Liver (tissue), 9 donors: ENCODE measurements around the gene CH25H. TPM values are rescaled to one million over a fixed set of nuclear protein-coding genes. Genes with fewer than 3 reads are reported as not detected.

Source experiments
- DNase-seq: peaks from one replicate; pipeline ENCODE4 v3.0.0-alpha.2; 2017; ENCODE audit warnings: low spot score
- H3K27ac ChIP-seq, 2 donors: one replicate each; pipeline ENCODE4 v1.7.0; 2013; ENCODE audit warnings: inconsistent platforms in 2 of 2, low read length in 2 of 2, control low read depth in 1 of 2, low read depth in 1 of 2, mild to moderate bottlenecking in 1 of 2
- H3K27me3 ChIP-seq, 4 donors: one replicate each; pipeline versions ENCODE4 v1.6.1 to v1.7.0; 2013; ENCODE audit warnings: low read length in 3 of 4, inconsistent platforms in 1 of 4, mild to moderate bottlenecking in 1 of 4, moderate library complexity in 1 of 4; ENCODE audit not compliant: control insufficient read depth in 4 of 4, insufficient read depth in 4 of 4
- H3K36me3 ChIP-seq, 4 donors: one replicate each; pipeline versions ENCODE4 v1.6.1 to v1.7.0; 2013; ENCODE audit warnings: low read length in 3 of 4, mild to moderate bottlenecking in 3 of 4, low read depth in 1 of 4, moderate library complexity in 1 of 4; ENCODE audit not compliant: control insufficient read depth in 4 of 4, insufficient read depth in 3 of 4
- H3K4me1 ChIP-seq, 4 donors: one replicate each; pipeline versions ENCODE4 v1.6.1 to v1.7.0; 2013; ENCODE audit warnings: low read length in 3 of 4, mild to moderate bottlenecking in 3 of 4, moderate library complexity in 1 of 4; ENCODE audit not compliant: control insufficient read depth in 4 of 4, insufficient read depth in 4 of 4
- H3K4me3 ChIP-seq, 3 donors: one replicate each; pipeline versions ENCODE4 v1.6.1 to v1.7.0; 2013; ENCODE audit warnings: low read length in 3 of 3, control low read depth in 1 of 3, low read depth in 1 of 3, mild to moderate bottlenecking in 1 of 3
- H3K9ac ChIP-seq, 2 donors: one replicate each; pipeline ENCODE4 v1.7.0; 2013; ENCODE audit warnings: low read length in 2 of 2, mild to moderate bottlenecking in 2 of 2, moderate library complexity in 2 of 2, control low read depth in 1 of 2, low read depth in 1 of 2
- H3K9me3 ChIP-seq, 4 donors: one replicate each; pipeline versions ENCODE4 v1.6.1 to v1.7.0; 2013; ENCODE audit warnings: low read length in 3 of 4; ENCODE audit not compliant: control insufficient read depth in 4 of 4
- ATF3 ChIP-seq: IDR thresholded peaks from 2 replicates; pipeline ENCODE4 v1.6.1; 2016; ENCODE audit warnings: antibody characterized with exemption
- CTCF ChIP-seq: fragments of 150-350 bp; IDR thresholded peaks from 2 replicates; pipeline ENCODE4 v1.5.1; 2017; ENCODE audit warnings: improper control_type of control experiment, low read depth, low read length; ENCODE audit not compliant: missing input control
- EGR1 ChIP-seq, 2 donors: IDR thresholded peaks; 2 replicates each; pipeline ENCODE4 v1.6.1; 2016 to 2018; ENCODE audit warnings: antibody characterized with exemption in 2 of 2, low read depth in 2 of 2
- FOXA1 ChIP-seq: IDR thresholded peaks from 2 replicates; pipeline ENCODE4 v1.6.1; 2016; ENCODE audit warnings: antibody characterized with exemption
- FOXA2 ChIP-seq: IDR thresholded peaks from 2 replicates; pipeline ENCODE4 v1.6.1; 2016; ENCODE audit warnings: antibody characterized with exemption
- GABPA ChIP-seq, 2 donors: IDR thresholded peaks in 1 of 2; conservative IDR thresholded peaks in 1 of 2; 2 replicates each; pipeline ENCODE4 v1.6.1; 2016; ENCODE audit warnings: antibody characterized with exemption in 2 of 2, mild to moderate bottlenecking in 1 of 2, moderate library complexity in 1 of 2
- HNF4A ChIP-seq, 2 donors: conservative IDR thresholded peaks; 2 replicates each; pipeline ENCODE4 v1.6.1; 2016; ENCODE audit warnings: antibody characterized with exemption in 2 of 2, mild to moderate bottlenecking in 2 of 2
- HNF4G ChIP-seq: IDR thresholded peaks from 2 replicates; pipeline ENCODE4 v1.6.1; 2016; ENCODE audit warnings: antibody characterized with exemption
- JUND ChIP-seq, 2 donors: IDR thresholded peaks; 2 replicates each; pipeline ENCODE4 v1.6.1; 2016; ENCODE audit warnings: antibody characterized with exemption in 2 of 2
- MAX ChIP-seq: IDR thresholded peaks from 2 replicates; pipeline ENCODE4 v1.6.1; 2016; ENCODE audit warnings: antibody characterized with exemption
- RAD21 ChIP-seq, 2 donors: IDR thresholded peaks; 2 replicates each; pipeline ENCODE4 v1.6.1; 2016; ENCODE audit warnings: antibody characterized with exemption in 2 of 2, mild to moderate bottlenecking in 2 of 2
- RXRA ChIP-seq, 2 donors: IDR thresholded peaks; 2 replicates each; pipeline ENCODE4 v1.6.1; 2017 to 2018; ENCODE audit warnings: antibody characterized with exemption in 2 of 2, mild to moderate bottlenecking in 1 of 2
- SP1 ChIP-seq: IDR thresholded peaks from 2 replicates; pipeline ENCODE4 v1.6.1; 2018; ENCODE audit warnings: antibody characterized with exemption, mild to moderate bottlenecking
- YY1 ChIP-seq: IDR thresholded peaks from 2 replicates; pipeline ENCODE4 v1.6.1; 2016; ENCODE audit warnings: antibody characterized with exemption, mild to moderate bottlenecking
- WGBS: extraction: QIAGEN DNeasy Blood & Tissue Kit; methylation state at CpG from one replicate; pipeline ENCODE4 v1.1.7; 2013; 5-methylcytosine and 5-hydroxymethylcytosine counted together
- polyA plus RNA-seq, 2 donors: library from polyadenylated mRNA; stranded (reverse) in 1 of 2; unstranded in 1 of 2; fragments of 200-250 nt in 1 of 2; fragments of >200 nt in 1 of 2; fragmentation: Nextera tagmentation in 1 of 2; extraction: Ambion mirVana in 1 of 2; gene quantifications; one replicate each; pipeline versions ENCODE4 v1.2.1 to v1.2.3, GENCODE V29; 2013 to 2015
- total RNA-seq, 2 donors: library from RNA; depleted of rRNA; stranded (reverse); fragments of >200 nt; gene quantifications; one replicate each; pipeline ENCODE4 v1.2.3, GENCODE V29; 2014
- TF ChIP-seq, protein P1 (sequence below): IDR thresholded peaks from 2 replicates; pipeline ENCODE4 v1.6.1; 2016; ENCODE audit warnings: antibody characterized with exemption
- donor health status: healthy.
- donor health status: healthy.
- donor health status: healthy.
- donor health status: healthy.
- donor health status: healthy.

CH25H gene
- total and polyA plus RNA-seq, 4 donors, result 0.08 to 0.33 (median 0.25) TPM; not detected in 1

- Histone ChIP-seq H3K4me3 (no peak overlapping the region), H3K36me3 (peaks cover 2 to 11% (median 9%) of the 10 kb centered on the region in 4 donors), H3K27me3 (no peaks in the 10 kb centered on the region), H3K9me3 (no peaks in the 10 kb centered on the region), H3K9ac (no peak overlapping the region), H3K4me1 (peaks cover 6 to 40% (median 36%) of the 10 kb centered on the region in 4 donors), H3K27ac (no peak overlapping the region)
- 99% methylated on average over 2 of the region's 2 CpGs for WGBS
- TF ChIP-seq YY1, result no peak
- no peak for TF ChIP-seq JUND (IDR thresholded peaks at IDR 0.05)
- no peak for TF ChIP-seq GABPA (IDR thresholded peaks at IDR 0.05 in 1 of 2, conservative IDR thresholded peaks at IDR 0.05 in 1 of 2)
- TF ChIP-seq HNF4G, result no peak
- no peak for TF ChIP-seq FOXA2
- DNase-seq, result no peak
These were observed 8.9 kb upstream of the CH25H start for GRCh38 chr10:89216056-89216455.

DNA sequence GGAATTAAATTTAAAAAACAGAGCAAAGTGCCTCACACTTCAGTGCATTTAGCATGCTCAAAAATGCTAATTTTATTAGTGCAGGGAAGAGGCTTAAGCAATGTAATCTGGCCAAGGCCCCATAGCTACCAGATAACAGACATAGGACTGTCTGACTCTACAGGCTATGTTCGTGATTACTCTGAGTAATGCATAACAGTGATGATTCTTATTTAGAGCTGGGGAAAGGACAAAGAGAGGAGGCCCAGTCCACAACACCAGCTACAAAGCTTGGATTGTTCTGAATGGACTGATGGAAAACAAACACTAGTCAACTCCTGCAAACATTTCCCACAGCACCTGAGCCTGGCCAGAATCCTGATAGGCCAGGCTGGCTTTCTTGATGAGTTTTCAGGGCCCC, 8.4 kb upstream of the CH25H start:
- TF ChIP-seq JUND (IDR thresholded peaks at IDR 0.05) (no peak), RXRA (IDR thresholded peaks at IDR 0.05) (no peak), MAX (no peak), SP1 (no peak), FOXA2 (no peak), FOXA1 (no peak), YY1 (no peak), HNF4G (no peak), RAD21 (IDR thresholded peaks at IDR 0.05) (no peak), CTCF (no peak), ATF3 (no peak)
- TF ChIP-seq, protein P1, sequence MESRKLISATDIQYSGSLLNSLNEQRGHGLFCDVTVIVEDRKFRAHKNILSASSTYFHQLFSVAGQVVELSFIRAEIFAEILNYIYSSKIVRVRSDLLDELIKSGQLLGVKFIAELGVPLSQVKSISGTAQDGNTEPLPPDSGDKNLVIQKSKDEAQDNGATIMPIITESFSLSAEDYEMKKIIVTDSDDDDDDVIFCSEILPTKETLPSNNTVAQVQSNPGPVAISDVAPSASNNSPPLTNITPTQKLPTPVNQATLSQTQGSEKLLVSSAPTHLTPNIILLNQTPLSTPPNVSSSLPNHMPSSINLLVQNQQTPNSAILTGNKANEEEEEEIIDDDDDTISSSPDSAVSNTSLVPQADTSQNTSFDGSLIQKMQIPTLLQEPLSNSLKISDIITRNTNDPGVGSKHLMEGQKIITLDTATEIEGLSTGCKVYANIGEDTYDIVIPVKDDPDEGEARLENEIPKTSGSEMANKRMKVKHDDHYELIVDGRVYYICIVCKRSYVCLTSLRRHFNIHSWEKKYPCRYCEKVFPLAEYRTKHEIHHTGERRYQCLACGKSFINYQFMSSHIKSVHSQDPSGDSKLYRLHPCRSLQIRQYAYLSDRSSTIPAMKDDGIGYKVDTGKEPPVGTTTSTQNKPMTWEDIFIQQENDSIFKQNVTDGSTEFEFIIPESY, result no peak
- Histone ChIP-seq H3K9ac (no peak overlapping the region), H3K4me3 (no peak overlapping the region), H3K27me3 (no peaks in the 10 kb centered on the region), H3K4me1 (peaks cover 4 to 35% (median 33%) of the 10 kb centered on the region in 4 donors), H3K27ac (no peak overlapping the region), H3K36me3 (peaks cover 2 to 11% (median 9%) of the 10 kb centered on the region in 4 donors), H3K9me3 (no peaks in the 10 kb centered on the region)
- DNase-seq, result no peak
- 94% methylated on average over 1 of the region's 1 CpG for WGBS

DNA sequence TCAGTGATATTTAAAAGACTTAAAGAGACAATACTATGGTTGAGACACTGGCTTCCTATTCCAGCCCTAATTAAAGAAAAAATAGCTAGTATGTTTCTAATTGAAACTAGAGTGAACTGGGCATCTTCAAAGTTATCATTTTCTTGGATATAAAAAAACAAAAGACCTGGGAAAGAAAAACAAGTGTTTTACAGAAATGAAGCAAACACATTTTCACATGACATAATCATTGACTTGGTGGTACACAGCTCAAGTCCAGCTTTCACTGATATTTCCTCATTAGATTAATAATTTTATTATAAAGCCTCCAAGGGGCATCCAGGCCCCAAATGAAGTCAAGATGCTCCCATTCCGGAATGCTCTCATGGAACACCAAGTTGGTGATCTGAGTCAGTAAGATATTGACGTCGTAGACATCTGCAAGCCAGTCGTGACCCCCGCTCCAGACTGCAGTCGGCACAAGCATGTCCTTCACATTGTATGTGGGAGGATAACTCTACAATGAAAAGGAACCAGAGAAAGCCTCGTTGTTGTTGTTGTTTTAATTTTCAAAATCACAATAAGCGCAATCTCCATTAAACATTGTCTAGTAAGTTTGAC, 7.5 kb upstream of the CH25H start:
- H3K9me3 ChIP-seq, result no peaks in the 10 kb centered on the region
- TF ChIP-seq FOXA2 (no peak), CTCF (no peak), HNF4A (conservative IDR thresholded peaks at IDR 0.05) (no peak), EGR1 (IDR thresholded peaks at IDR 0.05; ENCODE audit: low read depth in 2 of 2) (no peak)
- H3K9ac ChIP-seq, result no peak overlapping the region
- no peak overlapping the region for H3K27ac ChIP-seq
- peaks cover 2 to 11% (median 9%) of the 10 kb centered on the region in 4 donors for H3K36me3 ChIP-seq
- H3K27me3 ChIP-seq, result no peaks in the 10 kb centered on the region
- H3K4me1 ChIP-seq, result peaks cover 4 to 26% (median 24%) of the 10 kb centered on the region in 4 donors
- DNase-seq, result no peak
- 89% methylated on average over 8 of the region's 8 CpGs for WGBS
- no peak overlapping the region for H3K4me3 ChIP-seq
